RWPE1 (cell line): ENCODE results near the gene SLC16A3.

ENCODE experiments used
- CTCF ChIA-PET: fragments of 350-600 bp; sonication (Branson Sonifier 250); formaldehyde crosslinking; extraction: SDS; loops from one replicate; lab custom pipeline; 2021; lab: Yijun Ruan, JAX
- POLR2A ChIA-PET: fragments of 400-600 bp; formaldehyde crosslinking; extraction: SDS; loops from one replicate; lab custom pipeline; 2020; ENCODE audit warnings: antibody characterized with exemption; ENCODE audit not compliant: low non-redundant PET; lab: Yijun Ruan, JAX
- DNase-seq: peaks from one replicate; pipeline ENCODE4 v3.0.0; 2012; ENCODE audit warnings: low spot score
- H3K27ac ChIP-seq: fragments of 450-650 bp; 2 replicates; pipeline ENCODE4 v1.5.1; 2017
- CTCF ChIP-seq: fragments of 450-650 bp; conservative IDR thresholded peaks from 2 replicates; pipeline ENCODE4 v1.5.1; 2017; ENCODE audit warnings: low read depth, mild to moderate bottlenecking

Gene SLC16A3

GRCh38 chr17:82228842-82229697 lies at the start of gene SLC16A3:
Gene SLC16A3 (plus strand): TSS chr17:82229042. CDS start chr17:82236009, 6,967 bp downstream.
- no peak for TF ChIP-seq CTCF
- ChIA-PET CTCF (interaction anchor here (0.9 to 3.0 kb wide), 2 partner anchors 23 to 39 kb away, joined by 4 to 21 read pairs; no protein-coding TSS in a partner anchor), POLR2A (interaction anchor here (0.5 to 2.0 kb wide), 5 partner anchors 8 to 286 kb away, joined by 3 to 6 read pairs (median 3); no protein-coding TSS in a partner anchor)
- H3K27ac ChIP-seq = peak within 1 kb of the TSS; percentile 99
- DNase-seq = peak; percentile 81

- DNase-seq = no peak
Observed at GRCh38 chr17:82179412-82179811, 49.4 kb upstream of the SLC16A3 start.

GRCh38 chr17:82179946-82180475 lies 48.8 kb upstream of the SLC16A3 start:
- ChIA-PET CTCF (interaction anchor here (0.7 kb wide), 1 partner anchor 116 kb away, joined by 3 read pairs; no protein-coding TSS in a partner anchor), POLR2A (no interaction called here)
- 0 out of 2 replicates have a peak overlapping the region, but pooled peaks have one; percentile 9 for H3K27ac ChIP-seq
- no peak for TF ChIP-seq CTCF
- no peak for DNase-seq

More at GRCh38 chr17:82179412-82179811, 49.4 kb upstream of the SLC16A3 start:
- no peak overlapping the region for H3K27ac ChIP-seq
- CTCF ChIA-PET = no interaction called here
- POLR2A ChIA-PET = no interaction called here
- no peak for TF ChIP-seq CTCF

GRCh38 chr17:82180776-82181528 lies 47.9 kb upstream of the SLC16A3 start:
- peak overlapping the region; percentile 9; the same call in 1 of the 2 replicates for H3K27ac ChIP-seq
- CTCF ChIA-PET = no interaction called here

GRCh38 chr17:82184761-82185160 lies 44.1 kb upstream of the SLC16A3 start:
- CTCF ChIA-PET = no interaction called here
- TF ChIP-seq CTCF = no peak
- POLR2A ChIA-PET = no interaction called here
- no peak overlapping the region for H3K27ac ChIP-seq
- no peak for DNase-seq

More at GRCh38 chr17:82180776-82181528, 47.9 kb upstream of the SLC16A3 start:
- POLR2A ChIA-PET = no interaction called here
- no peak for DNase-seq
- TF ChIP-seq CTCF = no peak

- CTCF ChIA-PET = interaction anchor here (0.6 kb wide), 1 partner anchor 385 kb away, joined by 6 read pairs; no protein-coding TSS in a partner anchor
- H3K27ac ChIP-seq = no peak overlapping the region
- DNase-seq = no peak
- no peak for TF ChIP-seq CTCF
- POLR2A ChIA-PET = no interaction called here
Observed at GRCh38 chr17:82186221-82186620, 42.6 kb upstream of the SLC16A3 start.
